Astrocyte (in vitro differentiated cells and primary cell): ENCODE data around the gene RAD54L2. TPM values are rescaled to one million over a fixed set of nuclear protein-coding genes. Genes with fewer than 3 reads are reported as not detected.

ENCODE experiments used
- DNase-seq: peaks from one replicate; pipeline ENCODE4 v3.0.0-alpha.2; 2010; ENCODE audit warnings: low read depth
- FAIRE-seq: peaks from 2 replicates; lab custom pipeline; 2011; peaks lifted over from hg19 to GRCh38; lab: Jason Lieb, UNC
- H2AFZ ChIP-seq: 2 replicates; pipeline ENCODE4 v1.6.0; 2012; ENCODE audit warnings: low read depth, low read length, inconsistent platforms
- H3K27ac ChIP-seq: 2 replicates; pipeline ENCODE4 v1.5.1; 2011; ENCODE audit warnings: low read depth, low read length, inconsistent platforms
- H3K27me3 ChIP-seq: 2 replicates; pipeline ENCODE4 v1.6.0; 2011; ENCODE audit warnings: low read length, inconsistent platforms; ENCODE audit not compliant: insufficient read depth
- H3K36me3 ChIP-seq: 2 replicates; pipeline ENCODE4 v1.5.1; 2011; ENCODE audit warnings: low read length, inconsistent platforms; ENCODE audit not compliant: insufficient read depth
- H3K4me1 ChIP-seq: 2 replicates; pipeline ENCODE4 v1.5.1; 2011; ENCODE audit warnings: low read length, inconsistent platforms; ENCODE audit not compliant: insufficient read depth
- H3K4me2 ChIP-seq: 2 replicates; pipeline ENCODE4 v1.6.0; 2012; ENCODE audit warnings: low read length, inconsistent platforms
- H3K4me3 ChIP-seq: 2 replicates; pipeline ENCODE4 v1.5.1; 2011; ENCODE audit warnings: low read depth, mild to moderate bottlenecking, low read length, inconsistent platforms; ENCODE audit not compliant: insufficient read depth
- H3K79me2 ChIP-seq: 2 replicates; pipeline ENCODE4 v1.6.0; 2012; ENCODE audit warnings: mild to moderate bottlenecking, low read length, inconsistent platforms; ENCODE audit not compliant: insufficient read depth
- H3K9ac ChIP-seq: 2 replicates; pipeline ENCODE4 v1.6.0; 2012; ENCODE audit warnings: mild to moderate bottlenecking, low read length, inconsistent platforms
- H3K9me3 ChIP-seq: 2 replicates; pipeline ENCODE4 v1.5.1; 2012; ENCODE audit warnings: low read depth, mild to moderate bottlenecking, low read length, inconsistent platforms; ENCODE audit not compliant: insufficient read depth
- H4K20me1 ChIP-seq: 2 replicates; pipeline ENCODE4 v1.6.0; 2012; ENCODE audit warnings: low read length, inconsistent platforms; ENCODE audit not compliant: insufficient read depth
- H3K27ac Mint-ChIP-seq: one replicate; pipeline ENCODE4 v1.8.0; 2021; ENCODE audit warnings: mild to moderate bottlenecking, mixed read lengths; ENCODE audit not compliant: unreplicated experiment
- H3K27me3 Mint-ChIP-seq: one replicate; pipeline ENCODE4 v1.8.0; 2021; ENCODE audit warnings: low read depth, mixed read lengths; ENCODE audit not compliant: unreplicated experiment
- H3K36me3 Mint-ChIP-seq: one replicate; pipeline ENCODE4 v1.8.0; 2021; ENCODE audit warnings: low read depth, mixed read lengths; ENCODE audit not compliant: unreplicated experiment
- H3K4me1 Mint-ChIP-seq: one replicate; pipeline ENCODE4 v1.8.0; 2021; ENCODE audit warnings: low read depth, mixed read lengths; ENCODE audit not compliant: unreplicated experiment
- H3K4me3 Mint-ChIP-seq: one replicate; pipeline ENCODE4 v1.8.0; 2021; ENCODE audit warnings: mild to moderate bottlenecking, moderate library complexity, mixed read lengths; ENCODE audit not compliant: unreplicated experiment
- H3K9me3 Mint-ChIP-seq: one replicate; pipeline ENCODE4 v1.8.0; 2021; ENCODE audit warnings: mild to moderate bottlenecking, mixed read lengths; ENCODE audit not compliant: unreplicated experiment
- CTCF ChIP-seq: IDR thresholded peaks from 2 replicates; pipeline ENCODE4 v1.5.1; 2011; ENCODE audit warnings: low read depth, mild to moderate bottlenecking, inconsistent platforms, low read length, moderate library complexity; ENCODE audit not compliant: insufficient read depth
- EZH2 ChIP-seq: IDR thresholded peaks from 2 replicates; pipeline ENCODE4 v1.6.1; 2012; ENCODE audit warnings: mild to moderate bottlenecking, low read length, inconsistent platforms; ENCODE audit not compliant: insufficient read depth
- total RNA-seq: library from RNA; stranded (reverse); gene quantifications from 2 replicates; pipeline ENCODE4 v1.2.1, GENCODE V29; 2021

RAD54L2 gene
- total RNA-seq, 1 donor from 2014 or later: 29.2 TPM

GRCh38 chr3:51568036-51568435, 29.5 kb downstream of the RAD54L2 start:
- no peak overlapping the region for H3K27ac Mint-ChIP-seq

GRCh38 chr3:51568996-51569395, 30.5 kb downstream of the RAD54L2 start:
- no peak overlapping the region for H3K4me3 ChIP-seq
- no peaks in the 10 kb centered on the region for H3K27me3 ChIP-seq
- Mint-ChIP-seq H3K36me3 (peaks cover 4% of the 10 kb centered on the region), H3K4me1 (peaks cover 7% of the 10 kb centered on the region), H3K4me3 (no peak overlapping the region), H3K27me3 (no peaks in the 10 kb centered on the region), H3K27ac (no peak overlapping the region), H3K9me3 (no peaks in the 10 kb centered on the region)
- H4K20me1 ChIP-seq: peaks cover 31% of the 10 kb centered on the region
- TF ChIP-seq EZH2 (no peak), CTCF (no peak)
- FAIRE-seq: no peak
- no peak overlapping the region for H3K9ac ChIP-seq
- H3K27ac ChIP-seq: no peak overlapping the region
- no peaks in the 10 kb centered on the region for H3K9me3 ChIP-seq
- no peak for DNase-seq
- peaks cover 4% of the 10 kb centered on the region for H3K36me3 ChIP-seq
- no peak overlapping the region for H2AFZ ChIP-seq
- H3K79me2 ChIP-seq: peaks cover 75% of the 10 kb centered on the region
- no peak overlapping the region for H3K4me2 ChIP-seq
- no peaks in the 10 kb centered on the region for H3K4me1 ChIP-seq

More at GRCh38 chr3:51568036-51568435, 29.5 kb downstream of the RAD54L2 start:
- no peak for DNase-seq
- Histone ChIP-seq H3K27ac (no peak overlapping the region), H2AFZ (no peak overlapping the region), H3K9ac (no peak overlapping the region), H3K4me1 (no peaks in the 10 kb centered on the region), H3K27me3 (no peaks in the 10 kb centered on the region), H3K79me2 (peaks cover 78% of the 10 kb centered on the region), H3K4me2 (no peak overlapping the region), H3K36me3 (peaks cover 4% of the 10 kb centered on the region), H4K20me1 (peaks cover 39% of the 10 kb centered on the region), H3K9me3 (no peaks in the 10 kb centered on the region), H3K4me3 (no peak overlapping the region)
- no peak overlapping the region for H3K4me3 Mint-ChIP-seq
- H3K9me3 Mint-ChIP-seq: no peaks in the 10 kb centered on the region
- TF ChIP-seq CTCF (no peak), EZH2 (no peak)
- FAIRE-seq: no peak
- peaks cover 9% of the 10 kb centered on the region for H3K4me1 Mint-ChIP-seq
- H3K27me3 Mint-ChIP-seq: no peaks in the 10 kb centered on the region
- H3K36me3 Mint-ChIP-seq: peaks cover 2% of the 10 kb centered on the region

GRCh38 chr3:51578238-51578637, 39.7 kb downstream of the RAD54L2 start:
- no peak overlapping the region for H2AFZ ChIP-seq
- H3K4me1 ChIP-seq: no peaks in the 10 kb centered on the region
- DNase-seq (no peak), FAIRE-seq (no peak)
- H3K27me3 ChIP-seq: no peaks in the 10 kb centered on the region
- no peak for TF ChIP-seq EZH2
- TF ChIP-seq CTCF: no peak
- peaks cover 4% of the 10 kb centered on the region for H3K4me1 Mint-ChIP-seq
- peaks cover 6% of the 10 kb centered on the region for H3K36me3 Mint-ChIP-seq
- H3K27ac Mint-ChIP-seq: no peak overlapping the region
- peaks cover 34% of the 10 kb centered on the region for H3K79me2 ChIP-seq
- H3K9me3 ChIP-seq: no peaks in the 10 kb centered on the region
- no peak overlapping the region for H3K27ac ChIP-seq
- no peak overlapping the region for H3K4me2 ChIP-seq
- H3K4me3 Mint-ChIP-seq: no peak overlapping the region
- no peak overlapping the region for H3K4me3 ChIP-seq
- H4K20me1 ChIP-seq: peaks cover 30% of the 10 kb centered on the region
- no peaks in the 10 kb centered on the region for H3K36me3 ChIP-seq
- H3K9me3 Mint-ChIP-seq: peaks cover 9% of the 10 kb centered on the region
- no peak overlapping the region for H3K9ac ChIP-seq
- no peaks in the 10 kb centered on the region for H3K27me3 Mint-ChIP-seq
